Ishikawa (cell line): ENCODE data around the gene ORC1.

Experiments
- CEBPB ChIP-seq: IDR thresholded peaks from 2 replicates; pipeline ENCODE4 v1.6.1; 2012
- CREB1 ChIP-seq: IDR thresholded peaks from 2 replicates; pipeline ENCODE4 v1.6.1; 2012; ENCODE audit warnings: low read depth
- EGR1 ChIP-seq: IDR thresholded peaks from 2 replicates; pipeline ENCODE4 v1.6.1; 2012
- EP300 ChIP-seq: IDR thresholded peaks from 2 replicates; pipeline ENCODE4 v1.6.1; 2012; ENCODE audit warnings: borderline replicate concordance
- FOXM1 ChIP-seq: IDR thresholded peaks from 2 replicates; pipeline ENCODE4 v1.6.1; 2012; ENCODE audit warnings: low read depth, borderline replicate concordance
- MAX ChIP-seq: IDR thresholded peaks from 2 replicates; pipeline ENCODE4 v1.6.1; 2012
- NFIC ChIP-seq: IDR thresholded peaks from 2 replicates; pipeline ENCODE4 v1.6.1; 2012
- RAD21 ChIP-seq: IDR thresholded peaks from 2 replicates; pipeline ENCODE4 v1.6.1; 2012; ENCODE audit warnings: low read depth
- TAF1 ChIP-seq: IDR thresholded peaks from 2 replicates; pipeline ENCODE4 v1.6.1; 2012; ENCODE audit warnings: low read depth, mild to moderate bottlenecking
- TCF12 ChIP-seq: IDR thresholded peaks from 2 replicates; pipeline ENCODE4 v1.6.1; 2012; ENCODE audit warnings: low read depth
- TEAD4 ChIP-seq: IDR thresholded peaks from 2 replicates; pipeline ENCODE4 v1.6.1; 2012
- YY1 ChIP-seq: IDR thresholded peaks from 2 replicates; pipeline ENCODE4 v1.6.1; 2012; ENCODE audit warnings: low read depth
- ZBTB7A ChIP-seq: IDR thresholded peaks from 2 replicates; pipeline ENCODE4 v1.6.1; 2012; ENCODE audit warnings: low read depth
- TF ChIP-seq, protein P1 (sequence below): IDR thresholded peaks from 2 replicates; pipeline ENCODE4 v1.6.1; 2012; ENCODE audit warnings: low read depth, mild to moderate bottlenecking
- TF ChIP-seq, protein P2 (sequence below): IDR thresholded peaks from 2 replicates; pipeline ENCODE4 v1.6.1; 2012

The ORC1 gene

GRCh38 chr1:52355847-52356505, 48.2 kb downstream of the ORC1 start:
- TF ChIP-seq EGR1 (no peak), MAX (no peak), EP300 (no peak), FOXM1 (no peak), TEAD4 (no peak), YY1 (no peak), CEBPB (no peak), ZBTB7A (no peak)
- TF ChIP-seq, protein P1, sequence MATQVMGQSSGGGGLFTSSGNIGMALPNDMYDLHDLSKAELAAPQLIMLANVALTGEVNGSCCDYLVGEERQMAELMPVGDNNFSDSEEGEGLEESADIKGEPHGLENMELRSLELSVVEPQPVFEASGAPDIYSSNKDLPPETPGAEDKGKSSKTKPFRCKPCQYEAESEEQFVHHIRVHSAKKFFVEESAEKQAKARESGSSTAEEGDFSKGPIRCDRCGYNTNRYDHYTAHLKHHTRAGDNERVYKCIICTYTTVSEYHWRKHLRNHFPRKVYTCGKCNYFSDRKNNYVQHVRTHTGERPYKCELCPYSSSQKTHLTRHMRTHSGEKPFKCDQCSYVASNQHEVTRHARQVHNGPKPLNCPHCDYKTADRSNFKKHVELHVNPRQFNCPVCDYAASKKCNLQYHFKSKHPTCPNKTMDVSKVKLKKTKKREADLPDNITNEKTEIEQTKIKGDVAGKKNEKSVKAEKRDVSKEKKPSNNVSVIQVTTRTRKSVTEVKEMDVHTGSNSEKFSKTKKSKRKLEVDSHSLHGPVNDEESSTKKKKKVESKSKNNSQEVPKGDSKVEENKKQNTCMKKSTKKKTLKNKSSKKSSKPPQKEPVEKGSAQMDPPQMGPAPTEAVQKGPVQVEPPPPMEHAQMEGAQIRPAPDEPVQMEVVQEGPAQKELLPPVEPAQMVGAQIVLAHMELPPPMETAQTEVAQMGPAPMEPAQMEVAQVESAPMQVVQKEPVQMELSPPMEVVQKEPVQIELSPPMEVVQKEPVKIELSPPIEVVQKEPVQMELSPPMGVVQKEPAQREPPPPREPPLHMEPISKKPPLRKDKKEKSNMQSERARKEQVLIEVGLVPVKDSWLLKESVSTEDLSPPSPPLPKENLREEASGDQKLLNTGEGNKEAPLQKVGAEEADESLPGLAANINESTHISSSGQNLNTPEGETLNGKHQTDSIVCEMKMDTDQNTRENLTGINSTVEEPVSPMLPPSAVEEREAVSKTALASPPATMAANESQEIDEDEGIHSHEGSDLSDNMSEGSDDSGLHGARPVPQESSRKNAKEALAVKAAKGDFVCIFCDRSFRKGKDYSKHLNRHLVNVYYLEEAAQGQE: no peak

GRCh38 chr1:52355436-52355835, 48.8 kb downstream of the ORC1 start:
- TF ChIP-seq EP300 (no peak), CREB1 (no peak), MAX (no peak), TCF12 (no peak), FOXM1 (no peak), ZBTB7A (no peak), CEBPB (no peak), TAF1 (no peak), NFIC (no peak), TEAD4 (no peak), EGR1 (no peak), RAD21 (no peak)
- TF ChIP-seq, protein P2, sequence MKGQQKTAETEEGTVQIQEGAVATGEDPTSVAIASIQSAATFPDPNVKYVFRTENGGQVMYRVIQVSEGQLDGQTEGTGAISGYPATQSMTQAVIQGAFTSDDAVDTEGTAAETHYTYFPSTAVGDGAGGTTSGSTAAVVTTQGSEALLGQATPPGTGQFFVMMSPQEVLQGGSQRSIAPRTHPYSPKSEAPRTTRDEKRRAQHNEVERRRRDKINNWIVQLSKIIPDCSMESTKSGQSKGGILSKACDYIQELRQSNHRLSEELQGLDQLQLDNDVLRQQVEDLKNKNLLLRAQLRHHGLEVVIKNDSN: no peak
- TF ChIP-seq, protein P1: no peak

- no peak for TF ChIP-seq MAX
- TF ChIP-seq ZBTB7A: no peak
- TF ChIP-seq TEAD4: no peak
- no peak for TF ChIP-seq TAF1
- TF ChIP-seq CREB1: no peak
- TF ChIP-seq EP300: no peak
- no peak for TF ChIP-seq YY1
- no peak for TF ChIP-seq EGR1
These were observed 51.5 kb downstream of the ORC1 start for GRCh38 chr1:52352690-52353089.

DNA sequence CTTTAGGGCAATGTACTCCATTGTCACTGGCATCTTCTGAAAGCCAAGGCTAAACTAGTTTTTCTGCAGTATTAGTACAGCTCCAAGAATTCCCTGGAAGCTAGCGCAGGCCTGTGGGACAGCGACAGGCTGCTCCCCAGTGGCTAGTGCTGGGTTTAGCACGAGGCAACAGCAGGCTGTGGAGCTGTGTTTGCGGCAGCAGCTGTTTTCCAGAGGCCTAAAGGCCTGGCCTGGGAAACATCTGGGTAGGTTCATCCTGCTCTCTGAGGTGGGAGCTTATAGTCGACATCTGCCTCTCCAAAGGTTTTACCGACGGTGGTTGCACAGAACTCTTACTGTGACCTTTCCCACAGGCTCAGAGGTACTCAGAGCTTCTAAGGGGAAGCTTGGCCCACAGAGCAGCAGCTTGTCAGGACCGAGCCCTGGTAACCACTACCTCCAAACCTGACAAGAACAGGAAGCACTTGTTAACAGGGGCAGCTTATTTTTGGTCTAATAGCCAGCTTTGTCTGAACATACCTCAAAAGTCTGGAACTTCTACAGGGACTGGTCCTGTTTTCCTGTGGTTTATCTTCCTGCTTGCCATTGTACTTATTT, 55.4 kb downstream of the ORC1 start:
- TF ChIP-seq CREB1: no peak
- peak; percentile 54 for TF ChIP-seq RAD21

DNA sequence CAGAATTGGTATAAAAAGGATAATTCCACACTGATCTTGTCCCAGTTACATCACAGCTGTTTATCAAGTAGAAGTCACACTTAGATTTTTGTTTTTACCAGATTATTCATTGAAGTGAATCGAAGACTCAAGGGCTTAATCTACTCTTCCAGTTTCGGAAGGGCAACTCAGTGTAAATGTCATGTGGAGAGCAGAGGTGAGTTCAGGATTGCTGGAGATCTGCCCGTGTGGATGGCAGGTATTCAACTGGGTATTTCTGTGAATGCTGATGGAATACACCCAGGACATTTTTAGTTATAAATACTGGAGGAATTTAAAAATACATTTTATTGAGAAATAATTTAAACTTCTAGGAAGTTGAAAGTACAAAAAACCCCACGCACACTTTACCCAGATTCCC, 57.6 kb downstream of the ORC1 start:
- TF ChIP-seq, protein P2: no peak
- TF ChIP-seq NFIC (no peak), EGR1 (no peak)

GRCh38 chr1:52345252-52345651, 59.0 kb downstream of the ORC1 start:
- TF ChIP-seq ZBTB7A (no peak), YY1 (no peak), TAF1 (no peak), CEBPB (no peak), TCF12 (no peak), MAX (no peak), CREB1 (no peak), RAD21 (no peak)
